ENCODE results near the gene ACACA.

ACACA gene

GRCh38 chr17:37283414-37283961 lies 123.1 kb downstream of the ACACA start:
- Histone ChIP-seq H3K4me3 (ENCODE audit: low read length) (no peak overlapping the region), H3K27me3 (ENCODE audit: control insufficient read depth, insufficient read depth, low read length) (no peaks in the 10 kb centered on the region), H3K4me1 (ENCODE audit: control insufficient read depth, insufficient read depth, low read length) (no peaks in the 10 kb centered on the region)

GRCh38 chr17:37280841-37281240 lies 125.8 kb downstream of the ACACA start:
- Histone ChIP-seq H3K4me1 (ENCODE audit: control insufficient read depth, insufficient read depth, low read length) (no peaks in the 10 kb centered on the region), H3K4me2 (ENCODE audit: low read length) (no peak overlapping the region), H3K9me3 (replicated peaks; ENCODE audit: low read length) (no peaks in the 10 kb centered on the region), H3K27me3 (ENCODE audit: control insufficient read depth, insufficient read depth, low read length) (no peaks in the 10 kb centered on the region), H3K9ac (ENCODE audit: low read depth, low read length) (no peak overlapping the region), H3K36me3 (ENCODE audit: insufficient read depth, low read length) (peaks cover 17% of the 10 kb centered on the region), H3K4me3 (ENCODE audit: low read length) (no peak overlapping the region)

More at GRCh38 chr17:37283414-37283961, 123.1 kb downstream of the ACACA start:
- no peaks in the 10 kb centered on the region for H3K9me3 ChIP-seq (replicated peaks; ENCODE audit: low read length)
- no peak overlapping the region for H3K4me2 ChIP-seq (ENCODE audit: low read length)
- H3K9ac ChIP-seq (ENCODE audit: low read depth, low read length): no peak overlapping the region
- peaks cover 11% of the 10 kb centered on the region for H3K36me3 ChIP-seq (ENCODE audit: insufficient read depth, low read length)

GRCh38 chr17:37278247-37278894 lies 128.3 kb downstream of the ACACA start:
- Histone ChIP-seq H3K4me1 (ENCODE audit: control insufficient read depth, insufficient read depth, low read length) (no peaks in the 10 kb centered on the region), H3K9me3 (replicated peaks; ENCODE audit: low read length) (no peaks in the 10 kb centered on the region), H3K4me3 (ENCODE audit: low read length) (no peak overlapping the region), H3K36me3 (ENCODE audit: insufficient read depth, low read length) (peaks cover 31% of the 10 kb centered on the region), H3K27me3 (ENCODE audit: control insufficient read depth, insufficient read depth, low read length) (no peaks in the 10 kb centered on the region), H3K4me2 (ENCODE audit: low read length) (no peak overlapping the region), H3K9ac (ENCODE audit: low read depth, low read length) (no peak overlapping the region)

- Histone ChIP-seq H3K4me3 (ENCODE audit: low read length) (no peak overlapping the region), H3K27me3 (ENCODE audit: control insufficient read depth, insufficient read depth, low read length) (no peaks in the 10 kb centered on the region)
Measured at GRCh38 chr17:37276475-37276874, 130.2 kb downstream of the ACACA start.

GRCh38 chr17:37274461-37274860 lies 132.2 kb downstream of the ACACA start:
- H3K4me2 ChIP-seq (ENCODE audit: low read length): no peak overlapping the region
- H3K27me3 ChIP-seq (ENCODE audit: control insufficient read depth, insufficient read depth, low read length): no peaks in the 10 kb centered on the region
- H3K9ac ChIP-seq (ENCODE audit: low read depth, low read length): no peak overlapping the region
- H3K4me3 ChIP-seq (ENCODE audit: low read length): no peak overlapping the region
- peaks cover 36% of the 10 kb centered on the region for H3K36me3 ChIP-seq (ENCODE audit: insufficient read depth, low read length)
- no peaks in the 10 kb centered on the region for H3K9me3 ChIP-seq (replicated peaks; ENCODE audit: low read length)
- H3K4me1 ChIP-seq (ENCODE audit: control insufficient read depth, insufficient read depth, low read length): no peaks in the 10 kb centered on the region

More at GRCh38 chr17:37276475-37276874, 130.2 kb downstream of the ACACA start:
- H3K9me3 ChIP-seq (replicated peaks; ENCODE audit: low read length): no peaks in the 10 kb centered on the region
- no peaks in the 10 kb centered on the region for H3K4me1 ChIP-seq (ENCODE audit: control insufficient read depth, insufficient read depth, low read length)
- H3K9ac ChIP-seq (ENCODE audit: low read depth, low read length): no peak overlapping the region
- H3K4me2 ChIP-seq (ENCODE audit: low read length): no peak overlapping the region
- peaks cover 24% of the 10 kb centered on the region for H3K36me3 ChIP-seq (ENCODE audit: insufficient read depth, low read length)

GRCh38 chr17:37273409-37274051 lies 133.1 kb downstream of the ACACA start:
- H3K9ac ChIP-seq (ENCODE audit: low read depth, low read length): no peak overlapping the region
- no peak overlapping the region for H3K4me2 ChIP-seq (ENCODE audit: low read length)
- no peak overlapping the region for H3K4me3 ChIP-seq (ENCODE audit: low read length)
- H3K36me3 ChIP-seq (ENCODE audit: insufficient read depth, low read length): peaks cover 36% of the 10 kb centered on the region
- H3K27me3 ChIP-seq (ENCODE audit: control insufficient read depth, insufficient read depth, low read length): no peaks in the 10 kb centered on the region
- H3K4me1 ChIP-seq (ENCODE audit: control insufficient read depth, insufficient read depth, low read length): no peaks in the 10 kb centered on the region
- no peaks in the 10 kb centered on the region for H3K9me3 ChIP-seq (replicated peaks; ENCODE audit: low read length)

- no peak overlapping the region for H3K9ac ChIP-seq (ENCODE audit: low read depth, low read length)
- peaks cover 11% of the 10 kb centered on the region for H3K9me3 ChIP-seq (replicated peaks; ENCODE audit: low read length)
- no peaks in the 10 kb centered on the region for H3K27me3 ChIP-seq (ENCODE audit: control insufficient read depth, insufficient read depth, low read length)
Measured at GRCh38 chr17:37265446-37266173, 141.0 kb downstream of the ACACA start.

GRCh38 chr17:37261286-37261685 lies 145.3 kb downstream of the ACACA start:
- no peak overlapping the region for H3K4me3 ChIP-seq (ENCODE audit: low read length)
- no peak overlapping the region for H3K9ac ChIP-seq (ENCODE audit: low read depth, low read length)
- H3K4me2 ChIP-seq (ENCODE audit: low read length): no peak overlapping the region
- no peaks in the 10 kb centered on the region for H3K27me3 ChIP-seq (ENCODE audit: control insufficient read depth, insufficient read depth, low read length)
- peaks cover 11% of the 10 kb centered on the region for H3K9me3 ChIP-seq (replicated peaks; ENCODE audit: low read length)
- peaks cover 41% of the 10 kb centered on the region for H3K36me3 ChIP-seq (ENCODE audit: insufficient read depth, low read length)
- peaks cover 9% of the 10 kb centered on the region for H3K4me1 ChIP-seq (ENCODE audit: control insufficient read depth, insufficient read depth, low read length)

More at GRCh38 chr17:37265446-37266173, 141.0 kb downstream of the ACACA start:
- H3K4me1 ChIP-seq (ENCODE audit: control insufficient read depth, insufficient read depth, low read length): peaks cover 5% of the 10 kb centered on the region
- peaks cover 52% of the 10 kb centered on the region for H3K36me3 ChIP-seq (ENCODE audit: insufficient read depth, low read length)
- no peak overlapping the region for H3K4me3 ChIP-seq (ENCODE audit: low read length)
- no peak overlapping the region for H3K4me2 ChIP-seq (ENCODE audit: low read length)

GRCh38 chr17:37259030-37259735 lies 147.5 kb downstream of the ACACA start:
- Histone ChIP-seq H3K27me3 (ENCODE audit: control insufficient read depth, insufficient read depth, low read length) (no peaks in the 10 kb centered on the region), H3K9me3 (replicated peaks; ENCODE audit: low read length) (no peaks in the 10 kb centered on the region), H3K4me2 (ENCODE audit: low read length) (no peak overlapping the region), H3K36me3 (ENCODE audit: insufficient read depth, low read length) (peaks cover 30% of the 10 kb centered on the region), H3K9ac (ENCODE audit: low read depth, low read length) (no peak overlapping the region), H3K4me3 (ENCODE audit: low read length) (no peak overlapping the region), H3K4me1 (ENCODE audit: control insufficient read depth, insufficient read depth, low read length) (peaks cover 9% of the 10 kb centered on the region)

- Histone ChIP-seq H3K4me2 (ENCODE audit: low read length) (no peak overlapping the region), H3K9me3 (replicated peaks; ENCODE audit: low read length) (no peaks in the 10 kb centered on the region), H3K9ac (ENCODE audit: low read depth, low read length) (no peak overlapping the region), H3K36me3 (ENCODE audit: insufficient read depth, low read length) (peaks cover 15% of the 10 kb centered on the region), H3K4me1 (ENCODE audit: control insufficient read depth, insufficient read depth, low read length) (peaks cover 9% of the 10 kb centered on the region), H3K4me3 (ENCODE audit: low read length) (no peak overlapping the region), H3K27me3 (ENCODE audit: control insufficient read depth, insufficient read depth, low read length) (no peaks in the 10 kb centered on the region)
Measured at GRCh38 chr17:37256627-37257026, 150.0 kb downstream of the ACACA start.

- Histone ChIP-seq H3K36me3 (ENCODE audit: insufficient read depth, low read length) (peaks cover 21% of the 10 kb centered on the region), H3K4me2 (ENCODE audit: low read length) (no peak overlapping the region)
Measured at GRCh38 chr17:37255432-37255831, 151.2 kb downstream of the ACACA start.

More at GRCh38 chr17:37255432-37255831, 151.2 kb downstream of the ACACA start:
- Histone ChIP-seq H3K4me1 (ENCODE audit: control insufficient read depth, insufficient read depth, low read length) (peaks cover 4% of the 10 kb centered on the region), H3K27me3 (ENCODE audit: control insufficient read depth, insufficient read depth, low read length) (no peaks in the 10 kb centered on the region), H3K4me3 (ENCODE audit: low read length) (no peak overlapping the region), H3K9ac (ENCODE audit: low read depth, low read length) (no peak overlapping the region), H3K9me3 (replicated peaks; ENCODE audit: low read length) (no peaks in the 10 kb centered on the region)

Data from skeletal muscle satellite cell (primary cell).